ENCODE results near the gene STAG2.

GRCh38 chrX:124127496-124127895, 166.0 kb downstream of the STAG2 start:
- TF ChIP-seq CTCF (conservative IDR thresholded peaks at IDR 0.05 in 1 of 2, IDR thresholded peaks at IDR 0.05 in 1 of 2; ENCODE audit: low read depth in 1 of 2, low read length in 2 of 2) (no peak), EZH2 (IDR thresholded peaks at IDR 0.05; ENCODE audit: low read length, missing control alignments) (no peak)

All from fibroblast of lung (primary cell).